ENCODE results near the gene KRT82.
"Not testable (repeated sequence)": the region's sequence is repeated elsewhere in the genome, so short reads cannot be mapped to it uniquely, and the experiment has no call there.

KRT82 gene

GRCh38 chr12:52405922-52406385, at the start of gene KRT82:
Gene KRT82, minus strand, starts transcription at chr12:52406335. Its CDS starts 58 bp downstream, at chr12:52406277.
- no peaks in the 10 kb centered on the region for H3K4me1 Mint-ChIP-seq (ENCODE audit: low read depth)
- no peak for DNase-seq (ENCODE audit: low spot score)
- H3K4me3 Mint-ChIP-seq = no peak within 1 kb of the TSS
- H3K36me3 Mint-ChIP-seq (ENCODE audit: low read depth) = no peaks in the 10 kb centered on the region
- no peak within 1 kb of the TSS for H3K27ac Mint-ChIP-seq
- peaks cover 6% of the 10 kb centered on the region for H3K27me3 Mint-ChIP-seq (ENCODE audit: low read depth)
- H3K9me3 Mint-ChIP-seq = no peaks in the 10 kb centered on the region

- H3K4me1 Mint-ChIP-seq (ENCODE audit: low read depth) = no peaks in the 10 kb centered on the region
- no peak overlapping the region for H3K27ac Mint-ChIP-seq
- no peak for DNase-seq (ENCODE audit: low spot score)
- peaks cover 35% of the 10 kb centered on the region for H3K27me3 Mint-ChIP-seq (ENCODE audit: low read depth)
- no peak overlapping the region for H3K4me3 Mint-ChIP-seq
- H3K36me3 Mint-ChIP-seq (ENCODE audit: low read depth) = no peaks in the 10 kb centered on the region
- no peaks in the 10 kb centered on the region for H3K9me3 Mint-ChIP-seq
These were observed 49.7 kb upstream of the KRT82 start for GRCh38 chr12:52455821-52456220.

- H3K4me3 Mint-ChIP-seq = no peak overlapping the region
- H3K27ac Mint-ChIP-seq = no peak overlapping the region
- H3K36me3 Mint-ChIP-seq (ENCODE audit: low read depth) = no peaks in the 10 kb centered on the region
- peaks cover 28% of the 10 kb centered on the region for H3K27me3 Mint-ChIP-seq (ENCODE audit: low read depth)
- no peaks in the 10 kb centered on the region for H3K9me3 Mint-ChIP-seq
- no peak for DNase-seq (ENCODE audit: low spot score)
- no peaks in the 10 kb centered on the region for H3K4me1 Mint-ChIP-seq (ENCODE audit: low read depth)
These were observed 48.5 kb upstream of the KRT82 start for GRCh38 chr12:52454411-52455201.

- DNase-seq (ENCODE audit: low spot score) = no peak
- H3K4me1 Mint-ChIP-seq (ENCODE audit: low read depth) = no peaks in the 10 kb centered on the region
- no peak within 1 kb of the TSS for H3K4me3 Mint-ChIP-seq
- peaks cover 26% of the 10 kb centered on the region for H3K27me3 Mint-ChIP-seq (ENCODE audit: low read depth)
- no peaks in the 10 kb centered on the region for H3K9me3 Mint-ChIP-seq
- H3K27ac Mint-ChIP-seq = no peak within 1 kb of the TSS
- H3K36me3 Mint-ChIP-seq (ENCODE audit: low read depth) = no peaks in the 10 kb centered on the region
These were observed 46.0 kb upstream of the KRT82 start, which contains the start of gene KRT6B for GRCh38 chr12:52452101-52452500. Gene KRT6B, minus strand, starts transcription at chr12:52452146. Its CDS starts 68 bp downstream, at chr12:52452078.

- Mint-ChIP-seq H3K4me3 (no peak overlapping the region), H3K27ac (no peak overlapping the region), H3K36me3 (ENCODE audit: low read depth) (no peaks in the 10 kb centered on the region), H3K27me3 (ENCODE audit: low read depth) (peaks cover 17% of the 10 kb centered on the region), H3K9me3 (no peaks in the 10 kb centered on the region), H3K4me1 (ENCODE audit: low read depth) (peaks cover 4% of the 10 kb centered on the region)
- no peak for DNase-seq (ENCODE audit: low spot score)
These were observed 42.1 kb upstream of the KRT82 start for GRCh38 chr12:52448228-52448627.

- H3K9me3 Mint-ChIP-seq; H3K4me1 Mint-ChIP-seq (ENCODE audit: low read depth); H3K36me3 Mint-ChIP-seq (ENCODE audit: low read depth); DNase-seq (ENCODE audit: low spot score); H3K4me3 Mint-ChIP-seq; H3K27ac Mint-ChIP-seq: not testable (repeated sequence)
- H3K27me3 Mint-ChIP-seq (ENCODE audit: low read depth) = peaks cover 19% of the 10 kb centered on the region
These were observed 41.1 kb upstream of the KRT82 start for GRCh38 chr12:52447196-52447595.

GRCh38 chr12:52446367-52447045, 40.4 kb upstream of the KRT82 start:
- Mint-ChIP-seq H3K4me1 (ENCODE audit: low read depth) (peaks cover 4% of the 10 kb centered on the region), H3K27ac (no peak overlapping the region), H3K4me3 (no peak overlapping the region), H3K36me3 (ENCODE audit: low read depth) (no peaks in the 10 kb centered on the region), H3K27me3 (ENCODE audit: low read depth) (peaks cover 21% of the 10 kb centered on the region), H3K9me3 (no peaks in the 10 kb centered on the region)
- no peak for DNase-seq (ENCODE audit: low spot score)

- no peaks in the 10 kb centered on the region for H3K36me3 Mint-ChIP-seq (ENCODE audit: low read depth)
- peaks cover 4% of the 10 kb centered on the region for H3K4me1 Mint-ChIP-seq (ENCODE audit: low read depth)
- peaks cover 24% of the 10 kb centered on the region for H3K27me3 Mint-ChIP-seq (ENCODE audit: low read depth)
- no peak overlapping the region for H3K4me3 Mint-ChIP-seq
- H3K27ac Mint-ChIP-seq = no peak overlapping the region
- DNase-seq (ENCODE audit: low spot score) = no peak
- H3K9me3 Mint-ChIP-seq = no peaks in the 10 kb centered on the region
These were observed 39.7 kb upstream of the KRT82 start for GRCh38 chr12:52445876-52446275.

- H3K27me3 Mint-ChIP-seq (ENCODE audit: low read depth) = peaks cover 24% of the 10 kb centered on the region
- DNase-seq (ENCODE audit: low spot score) = no peak
- no peak overlapping the region for H3K27ac Mint-ChIP-seq
- H3K4me1 Mint-ChIP-seq (ENCODE audit: low read depth) = peaks cover 4% of the 10 kb centered on the region
- H3K36me3 Mint-ChIP-seq (ENCODE audit: low read depth) = no peaks in the 10 kb centered on the region
- H3K9me3 Mint-ChIP-seq = no peaks in the 10 kb centered on the region
- H3K4me3 Mint-ChIP-seq = no peak overlapping the region
These were observed 38.8 kb upstream of the KRT82 start for GRCh38 chr12:52444647-52445595.

- no peak overlapping the region for H3K27ac Mint-ChIP-seq
- H3K36me3 Mint-ChIP-seq (ENCODE audit: low read depth) = no peaks in the 10 kb centered on the region
- no peak for DNase-seq (ENCODE audit: low spot score)
- H3K27me3 Mint-ChIP-seq (ENCODE audit: low read depth) = peaks cover 24% of the 10 kb centered on the region
- H3K4me3 Mint-ChIP-seq = no peak overlapping the region
- peaks cover 4% of the 10 kb centered on the region for H3K4me1 Mint-ChIP-seq (ENCODE audit: low read depth)
- no peaks in the 10 kb centered on the region for H3K9me3 Mint-ChIP-seq
These were observed 37.8 kb upstream of the KRT82 start for GRCh38 chr12:52443966-52444365.

GRCh38 chr12:52442600-52443061, 36.5 kb upstream of the KRT82 start:
- no peak overlapping the region for H3K27ac Mint-ChIP-seq
- H3K9me3 Mint-ChIP-seq = no peaks in the 10 kb centered on the region
- H3K27me3 Mint-ChIP-seq (ENCODE audit: low read depth) = peaks cover 19% of the 10 kb centered on the region
- no peaks in the 10 kb centered on the region for H3K36me3 Mint-ChIP-seq (ENCODE audit: low read depth)
- no peak for DNase-seq (ENCODE audit: low spot score)
- H3K4me3 Mint-ChIP-seq = no peak overlapping the region
- H3K4me1 Mint-ChIP-seq (ENCODE audit: low read depth) = peaks cover 4% of the 10 kb centered on the region

- Mint-ChIP-seq H3K36me3 (ENCODE audit: low read depth) (no peaks in the 10 kb centered on the region), H3K27me3 (ENCODE audit: low read depth) (peaks cover 17% of the 10 kb centered on the region), H3K9me3 (no peaks in the 10 kb centered on the region), H3K4me3 (no peak overlapping the region), H3K4me1 (ENCODE audit: low read depth) (peaks cover 2% of the 10 kb centered on the region), H3K27ac (no peak overlapping the region)
- DNase-seq (ENCODE audit: low spot score) = no peak
These were observed 35.3 kb upstream of the KRT82 start for GRCh38 chr12:52441320-52441911.

GRCh38 chr12:52440821-52441319, 34.7 kb upstream of the KRT82 start:
- H3K27ac Mint-ChIP-seq = no peak overlapping the region
- H3K4me3 Mint-ChIP-seq = no peak overlapping the region
- DNase-seq (ENCODE audit: low spot score) = no peak
- no peaks in the 10 kb centered on the region for H3K36me3 Mint-ChIP-seq (ENCODE audit: low read depth)
- no peaks in the 10 kb centered on the region for H3K9me3 Mint-ChIP-seq
- no peaks in the 10 kb centered on the region for H3K4me1 Mint-ChIP-seq (ENCODE audit: low read depth)
- peaks cover 13% of the 10 kb centered on the region for H3K27me3 Mint-ChIP-seq (ENCODE audit: low read depth)
